ENCODE data around the gene DMXL1. TPM values are rescaled to one million over a fixed set of nuclear protein-coding genes. Genes with fewer than 3 reads are reported as not detected.

DMXL1 gene
- total RNA-seq, 3 donors from 2014 or later (not counting 1 experiment from before 2014, with no cell fraction given): 36.7 to 43.0 (median 39.9) TPM

- Histone ChIP-seq H3K9me3 (ENCODE audit: control insufficient read depth, insufficient read depth, low read length) (no peaks in the 10 kb centered on the region), H3K4me1 (ENCODE audit: control insufficient read depth, insufficient read depth, low read length) (peaks cover 82% of the 10 kb centered on the region), H3K36me3 (ENCODE audit: control insufficient read depth, insufficient read depth, low read length) (no peaks in the 10 kb centered on the region), H3K27me3 (ENCODE audit: control insufficient read depth, insufficient read depth, low read length) (no peaks in the 10 kb centered on the region), H3K27ac (ENCODE audit: low read length) (peak overlapping the region; percentile 71), H3K4me3 (ENCODE audit: low read length) (no peak overlapping the region)
- H3K27me3 Mint-ChIP-seq (ENCODE audit: low read depth in 2 of 2): no peaks in the 10 kb centered on the region
- ATAC-seq (no peak), DNase-seq (peak in 1 of 2 donors; percentile 44)
- peak overlapping the region; percentile 89 to 98 for H3K27ac Mint-ChIP-seq
- H3K4me1 Mint-ChIP-seq: peaks cover 98 to 99% of the 10 kb centered on the region in 2 donors
- H3K4me3 Mint-ChIP-seq: peak overlapping the region; percentile 97
- H3K36me3 Mint-ChIP-seq: no peaks in the 10 kb centered on the region
- WGBS (ENCODE audit: insufficient coverage): 49% methylated on average over 5 of the region's 5 CpGs
- no peak for TF ChIP-seq CTCF (IDR thresholded peaks at IDR 0.05)
- intact Hi-C loops (cut with micrococcal nuclease): no loop called here
- no peaks in the 10 kb centered on the region for H3K9me3 Mint-ChIP-seq
These were observed 203.3 kb downstream of the DMXL1 start for GRCh38 chr5:119274030-119274766.

- Histone ChIP-seq H3K27me3 (ENCODE audit: control insufficient read depth, insufficient read depth, low read length) (no peaks in the 10 kb centered on the region), H3K27ac (ENCODE audit: low read length) (peak overlapping the region; percentile 71), H3K4me1 (ENCODE audit: control insufficient read depth, insufficient read depth, low read length) (peaks cover 87% of the 10 kb centered on the region), H3K4me3 (ENCODE audit: low read length) (no peak overlapping the region), H3K9me3 (ENCODE audit: control insufficient read depth, insufficient read depth, low read length) (no peaks in the 10 kb centered on the region), H3K36me3 (ENCODE audit: control insufficient read depth, insufficient read depth, low read length) (no peaks in the 10 kb centered on the region)
- no peaks in the 10 kb centered on the region for H3K9me3 Mint-ChIP-seq
- H3K4me3 Mint-ChIP-seq: peak overlapping the region; percentile 97
- peak in 1 of 2 donors; percentile 70 for DNase-seq
- no peaks in the 10 kb centered on the region for H3K27me3 Mint-ChIP-seq (ENCODE audit: low read depth in 2 of 2)
- peaks cover 97% of the 10 kb centered on the region in 2 donors for H3K4me1 Mint-ChIP-seq
- peak in 2 of 3 donors; percentile 20 to 41 for ATAC-seq
- H3K36me3 Mint-ChIP-seq: no peaks in the 10 kb centered on the region
- intact Hi-C loops (cut with micrococcal nuclease): no loop called here
- peak overlapping the region; percentile 89 to 98 for H3K27ac Mint-ChIP-seq
- no peak for TF ChIP-seq CTCF (IDR thresholded peaks at IDR 0.05)
These were observed 203.9 kb downstream of the DMXL1 start for GRCh38 chr5:119274767-119275130.

GRCh38 chr5:119275146-119275545, 204.3 kb downstream of the DMXL1 start:
- peak overlapping the region; percentile 89 to 98 for H3K27ac Mint-ChIP-seq
- no peaks in the 10 kb centered on the region for H3K36me3 Mint-ChIP-seq
- TF ChIP-seq CTCF (IDR thresholded peaks at IDR 0.05): no peak
- peaks cover 96 to 97% of the 10 kb centered on the region in 2 donors for H3K4me1 Mint-ChIP-seq
- no peak for ATAC-seq
- Histone ChIP-seq H3K4me1 (ENCODE audit: control insufficient read depth, insufficient read depth, low read length) (peaks cover 89% of the 10 kb centered on the region), H3K4me3 (ENCODE audit: low read length) (no peak overlapping the region), H3K9me3 (ENCODE audit: control insufficient read depth, insufficient read depth, low read length) (no peaks in the 10 kb centered on the region), H3K27me3 (ENCODE audit: control insufficient read depth, insufficient read depth, low read length) (no peaks in the 10 kb centered on the region), H3K27ac (ENCODE audit: low read length) (peak overlapping the region; percentile 71), H3K36me3 (ENCODE audit: control insufficient read depth, insufficient read depth, low read length) (no peaks in the 10 kb centered on the region)
- DNase-seq: peak in 1 of 2 donors; percentile 32
- WGBS (ENCODE audit: insufficient coverage): 75% methylated on average over 6 of the region's 6 CpGs
- intact Hi-C loops (cut with micrococcal nuclease): no loop called here
- no peaks in the 10 kb centered on the region for H3K27me3 Mint-ChIP-seq (ENCODE audit: low read depth in 2 of 2)
- no peaks in the 10 kb centered on the region for H3K9me3 Mint-ChIP-seq
- H3K4me3 Mint-ChIP-seq: peak overlapping the region; percentile 97
